Measurements from ENCODE around the gene G2E3. TPM values are rescaled to one million over a fixed set of nuclear protein-coding genes. Genes with fewer than 3 reads are reported as not detected.

The G2E3 gene, protein sequence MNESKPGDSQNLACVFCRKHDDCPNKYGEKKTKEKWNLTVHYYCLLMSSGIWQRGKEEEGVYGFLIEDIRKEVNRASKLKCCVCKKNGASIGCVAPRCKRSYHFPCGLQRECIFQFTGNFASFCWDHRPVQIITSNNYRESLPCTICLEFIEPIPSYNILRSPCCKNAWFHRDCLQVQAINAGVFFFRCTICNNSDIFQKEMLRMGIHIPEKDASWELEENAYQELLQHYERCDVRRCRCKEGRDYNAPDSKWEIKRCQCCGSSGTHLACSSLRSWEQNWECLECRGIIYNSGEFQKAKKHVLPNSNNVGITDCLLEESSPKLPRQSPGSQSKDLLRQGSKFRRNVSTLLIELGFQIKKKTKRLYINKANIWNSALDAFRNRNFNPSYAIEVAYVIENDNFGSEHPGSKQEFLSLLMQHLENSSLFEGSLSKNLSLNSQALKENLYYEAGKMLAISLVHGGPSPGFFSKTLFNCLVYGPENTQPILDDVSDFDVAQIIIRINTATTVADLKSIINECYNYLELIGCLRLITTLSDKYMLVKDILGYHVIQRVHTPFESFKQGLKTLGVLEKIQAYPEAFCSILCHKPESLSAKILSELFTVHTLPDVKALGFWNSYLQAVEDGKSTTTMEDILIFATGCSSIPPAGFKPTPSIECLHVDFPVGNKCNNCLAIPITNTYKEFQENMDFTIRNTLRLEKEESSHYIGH
- total RNA-seq, result 10 to 100 TPM in 1 of 9 donors, 1 to 10 TPM in 8; 2.8 to 10.2 (median 8.2) TPM
- polyA plus RNA-seq, result 1 to 10 TPM; 2.4 to 5.5 TPM
- long read RNA-seq, donor 1, full-length matches to known transcripts, result 10 of 10 reads
- long read RNA-seq, donor 1, partial matches to known transcripts, result 0 of 10 reads
- long read RNA-seq, donor 1, other reads (novel, unspliced or antisense), result 0 of 10 reads
- long read RNA-seq, donor 2, full-length matches to known transcripts, result 6 of 17 reads
- long read RNA-seq, donor 2, partial matches to known transcripts, result 8 of 17 reads
- long read RNA-seq, donor 2, other reads (novel, unspliced or antisense), result 3 of 17 reads
- long read RNA-seq, donor 3, full-length matches to known transcripts, result 4 of 6 reads
- long read RNA-seq, donor 3, partial matches to known transcripts, result 1 of 6 reads
- long read RNA-seq, donor 3, other reads (novel, unspliced or antisense), result 1 of 6 reads

- peaks cover 0 to 20% (median 7%) of the 10 kb centered on the region in 12 donors for H3K4me1 ChIP-seq
- H3K27me3 ChIP-seq, result no peaks in the 10 kb centered on the region
- peak in 1 of 2 donors; percentile 63 for TF ChIP-seq POLR2A (IDR thresholded peaks at IDR 0.05)
- TF ChIP-seq, protein P1, sequence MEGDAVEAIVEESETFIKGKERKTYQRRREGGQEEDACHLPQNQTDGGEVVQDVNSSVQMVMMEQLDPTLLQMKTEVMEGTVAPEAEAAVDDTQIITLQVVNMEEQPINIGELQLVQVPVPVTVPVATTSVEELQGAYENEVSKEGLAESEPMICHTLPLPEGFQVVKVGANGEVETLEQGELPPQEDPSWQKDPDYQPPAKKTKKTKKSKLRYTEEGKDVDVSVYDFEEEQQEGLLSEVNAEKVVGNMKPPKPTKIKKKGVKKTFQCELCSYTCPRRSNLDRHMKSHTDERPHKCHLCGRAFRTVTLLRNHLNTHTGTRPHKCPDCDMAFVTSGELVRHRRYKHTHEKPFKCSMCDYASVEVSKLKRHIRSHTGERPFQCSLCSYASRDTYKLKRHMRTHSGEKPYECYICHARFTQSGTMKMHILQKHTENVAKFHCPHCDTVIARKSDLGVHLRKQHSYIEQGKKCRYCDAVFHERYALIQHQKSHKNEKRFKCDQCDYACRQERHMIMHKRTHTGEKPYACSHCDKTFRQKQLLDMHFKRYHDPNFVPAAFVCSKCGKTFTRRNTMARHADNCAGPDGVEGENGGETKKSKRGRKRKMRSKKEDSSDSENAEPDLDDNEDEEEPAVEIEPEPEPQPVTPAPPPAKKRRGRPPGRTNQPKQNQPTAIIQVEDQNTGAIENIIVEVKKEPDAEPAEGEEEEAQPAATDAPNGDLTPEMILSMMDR (IDR thresholded peaks at IDR 0.05), result no peak
- intact Hi-C loops (cut with DNase I), result loop anchor here in 1 of 10 donors (5.0 kb wide), 1 partner anchor 63 kb away; the partner anchor contains the start of gene SCFD1
- peak within 1 kb of the TSS; percentile 68 to 96 (median 84) for H3K4me3 ChIP-seq
- DNase-seq, result peak; percentile 84 to 95 (median 89)
- peak; percentile 99 to 100 (median 100) for ATAC-seq
- 1% methylated on average over 46 to 62 of the region's 62 CpGs for WGBS, 4 donors
- no peaks in the 10 kb centered on the region for H3K9me3 ChIP-seq
- peak within 1 kb of the TSS in 11 of 12 donors; percentile 32 to 84 (median 73) for H3K27ac ChIP-seq
- peaks cover 0 to 4% (median 0%) of the 10 kb centered on the region in 9 donors for H3K36me3 ChIP-seq
Observed at GRCh38 chr14:30558675-30559555, at the start of gene G2E3. G2E3 (plus strand) TSS chr14:30559158; CDS start chr14:30581080, 21,922 bp downstream.

DNA sequence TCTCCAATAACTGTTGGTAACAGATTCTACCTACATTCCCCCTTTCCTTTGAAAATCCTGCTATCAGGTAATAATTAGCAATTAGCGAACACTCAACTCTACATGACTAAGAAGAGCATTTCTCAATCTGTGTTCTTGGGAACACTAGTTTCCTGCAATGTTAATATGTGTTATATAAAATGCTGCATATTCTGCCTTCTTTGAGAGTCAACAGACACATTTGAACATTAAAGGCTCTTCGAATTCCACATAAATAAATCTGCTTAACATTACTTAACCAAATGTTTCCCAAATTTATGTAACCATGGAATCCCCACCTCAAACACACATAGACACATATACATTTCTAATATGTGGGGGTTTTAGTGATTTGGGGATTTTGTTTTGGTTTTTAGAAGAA lies 41.2 kb upstream of the G2E3 start:
- Histone ChIP-seq H3K36me3 (no peaks in the 10 kb centered on the region), H3K27ac (no peak overlapping the region), H3K4me3 (no peak overlapping the region), H3K4me1 (peaks cover 0 to 10% (median 0%) of the 10 kb centered on the region in 12 donors), H3K27me3 (no peaks in the 10 kb centered on the region), H3K9me3 (no peaks in the 10 kb centered on the region)
- intact Hi-C loops (cut with DNase I), result no loop called here
- DNase-seq, result no peak
- no peak for TF ChIP-seq POLR2A (IDR thresholded peaks at IDR 0.05)
- TF ChIP-seq, protein P1 (IDR thresholded peaks at IDR 0.05), result no peak
- 79 to 90% (median 86%) methylated on average over 2 of the region's 2 CpGs for WGBS, 4 donors
- ATAC-seq, result no peak

- no peaks in the 10 kb centered on the region for H3K27me3 ChIP-seq
- 78 to 85% (median 82%) methylated on average over 4 of the region's 4 CpGs for WGBS, 4 donors
- intact Hi-C loops (cut with DNase I), result no loop called here
Observed at GRCh38 chr14:30518867-30519560, 39.9 kb upstream of the G2E3 start.

More at GRCh38 chr14:30518867-30519560, 39.9 kb upstream of the G2E3 start:
- Histone ChIP-seq H3K4me1 (peaks cover 0 to 10% (median 0%) of the 10 kb centered on the region in 12 donors), H3K36me3 (no peaks in the 10 kb centered on the region), H3K4me3 (no peak overlapping the region), H3K27ac (no peak overlapping the region), H3K9me3 (no peaks in the 10 kb centered on the region)
- TF ChIP-seq, protein P1 (IDR thresholded peaks at IDR 0.05), result no peak
- TF ChIP-seq POLR2A (IDR thresholded peaks at IDR 0.05), result no peak
- DNase-seq (no peak), ATAC-seq (no peak)
